ENCODE measurements around the gene KPTN. TPM values are rescaled to one million over a fixed set of nuclear protein-coding genes. Genes with fewer than 3 reads are reported as not detected.

KPTN gene
- total RNA-seq, 1 experiment from 2014 or later, result 20.8 TPM

DNA sequence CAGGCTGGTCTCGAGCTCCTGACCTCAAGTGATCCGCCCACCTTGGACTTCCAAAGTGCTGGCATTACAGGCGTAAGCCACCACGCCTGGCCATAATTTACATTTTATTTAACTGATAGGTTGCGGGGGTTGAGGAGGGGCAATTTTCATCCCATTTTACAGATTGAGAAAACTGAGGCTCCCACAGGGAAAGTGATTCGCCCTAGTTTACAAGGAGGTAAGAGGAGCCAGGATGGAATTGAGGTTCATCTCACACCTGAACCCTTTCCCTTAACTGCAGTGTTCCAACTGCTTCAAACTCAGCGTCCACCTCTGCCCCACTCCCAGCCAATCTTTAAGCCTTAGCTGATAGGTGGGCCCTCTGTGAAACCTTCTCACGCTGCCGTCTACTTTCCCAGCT lies 34.8 kb upstream of the KPTN start:
- intact Hi-C loops (cut with micrococcal nuclease; ENCODE audit: unreplicated experiment), result loop anchor here (10.0 kb wide), 1 partner anchor 364 kb away; no protein-coding TSS in a partner anchor

DNA sequence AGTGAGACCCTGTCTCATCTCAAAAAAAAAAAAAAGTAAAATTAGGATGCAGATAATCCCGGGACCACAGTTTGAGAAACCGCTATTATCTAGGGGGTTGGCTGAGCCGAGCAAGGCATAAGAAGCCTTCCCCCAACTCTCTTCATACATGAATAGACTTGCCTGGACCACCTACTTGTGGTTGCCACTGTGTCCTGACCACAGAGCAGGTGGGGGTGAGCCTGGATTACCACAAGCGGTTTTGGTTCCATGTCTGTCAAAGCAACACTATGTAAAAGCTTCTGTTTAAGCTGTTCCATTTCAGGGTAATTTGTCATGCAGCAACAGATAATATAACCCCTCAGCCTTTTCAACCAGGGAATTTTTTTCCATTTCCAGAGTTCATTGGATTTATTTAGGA lies 34.1 kb upstream of the KPTN start:
- POLR2A ChIA-PET (ENCODE audit: unreplicated experiment), result no interaction called here

More for the DNA sequence above, 34.8 kb upstream of the KPTN start:
- Histone ChIP-seq H2AFZ (no peak overlapping the region), H3F3A (ENCODE audit: insufficient read depth, low read depth) (no peaks in the 10 kb centered on the region), H3K4me1 (replicated peaks; ENCODE audit: insufficient read depth) (0 out of 2 replicates have a peak, but pooled peaks cover 4% of the 10 kb centered on the region), H3K9me3 (ENCODE audit: insufficient read depth, low read depth) (no peaks in the 10 kb centered on the region), H3K36me3 (ENCODE audit: low read depth) (no peaks in the 10 kb centered on the region), H3K27ac (no peak overlapping the region), H3K4me3 (no peak overlapping the region), H4K20me1 (ENCODE audit: insufficient read depth) (no peaks in the 10 kb centered on the region), H3K4me2 (no peak overlapping the region), H3K27me3 (ENCODE audit: insufficient read depth, low read depth) (no peaks in the 10 kb centered on the region), H3K9me2 (ENCODE audit: insufficient read depth) (no peaks in the 10 kb centered on the region), H3K79me2 (ENCODE audit: low read depth) (peaks cover 9% of the 10 kb centered on the region)
- no peak for TF ChIP-seq EZH2 (IDR thresholded peaks at IDR 0.05; ENCODE audit: low read depth)
- TF ChIP-seq, protein P1, sequence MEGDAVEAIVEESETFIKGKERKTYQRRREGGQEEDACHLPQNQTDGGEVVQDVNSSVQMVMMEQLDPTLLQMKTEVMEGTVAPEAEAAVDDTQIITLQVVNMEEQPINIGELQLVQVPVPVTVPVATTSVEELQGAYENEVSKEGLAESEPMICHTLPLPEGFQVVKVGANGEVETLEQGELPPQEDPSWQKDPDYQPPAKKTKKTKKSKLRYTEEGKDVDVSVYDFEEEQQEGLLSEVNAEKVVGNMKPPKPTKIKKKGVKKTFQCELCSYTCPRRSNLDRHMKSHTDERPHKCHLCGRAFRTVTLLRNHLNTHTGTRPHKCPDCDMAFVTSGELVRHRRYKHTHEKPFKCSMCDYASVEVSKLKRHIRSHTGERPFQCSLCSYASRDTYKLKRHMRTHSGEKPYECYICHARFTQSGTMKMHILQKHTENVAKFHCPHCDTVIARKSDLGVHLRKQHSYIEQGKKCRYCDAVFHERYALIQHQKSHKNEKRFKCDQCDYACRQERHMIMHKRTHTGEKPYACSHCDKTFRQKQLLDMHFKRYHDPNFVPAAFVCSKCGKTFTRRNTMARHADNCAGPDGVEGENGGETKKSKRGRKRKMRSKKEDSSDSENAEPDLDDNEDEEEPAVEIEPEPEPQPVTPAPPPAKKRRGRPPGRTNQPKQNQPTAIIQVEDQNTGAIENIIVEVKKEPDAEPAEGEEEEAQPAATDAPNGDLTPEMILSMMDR (conservative IDR thresholded peaks at IDR 0.05), result no peak
- POLR2A ChIA-PET (ENCODE audit: unreplicated experiment), result no interaction called here
- no TSS peak for BruUV-seq (replicated peaks)
- CTCF ChIA-PET, result interaction anchor here (0.6 kb wide), 1 partner anchor 193 kb away, joined by 12 read pairs; no protein-coding TSS in a partner anchor
- no peak for DNase-seq

DNA sequence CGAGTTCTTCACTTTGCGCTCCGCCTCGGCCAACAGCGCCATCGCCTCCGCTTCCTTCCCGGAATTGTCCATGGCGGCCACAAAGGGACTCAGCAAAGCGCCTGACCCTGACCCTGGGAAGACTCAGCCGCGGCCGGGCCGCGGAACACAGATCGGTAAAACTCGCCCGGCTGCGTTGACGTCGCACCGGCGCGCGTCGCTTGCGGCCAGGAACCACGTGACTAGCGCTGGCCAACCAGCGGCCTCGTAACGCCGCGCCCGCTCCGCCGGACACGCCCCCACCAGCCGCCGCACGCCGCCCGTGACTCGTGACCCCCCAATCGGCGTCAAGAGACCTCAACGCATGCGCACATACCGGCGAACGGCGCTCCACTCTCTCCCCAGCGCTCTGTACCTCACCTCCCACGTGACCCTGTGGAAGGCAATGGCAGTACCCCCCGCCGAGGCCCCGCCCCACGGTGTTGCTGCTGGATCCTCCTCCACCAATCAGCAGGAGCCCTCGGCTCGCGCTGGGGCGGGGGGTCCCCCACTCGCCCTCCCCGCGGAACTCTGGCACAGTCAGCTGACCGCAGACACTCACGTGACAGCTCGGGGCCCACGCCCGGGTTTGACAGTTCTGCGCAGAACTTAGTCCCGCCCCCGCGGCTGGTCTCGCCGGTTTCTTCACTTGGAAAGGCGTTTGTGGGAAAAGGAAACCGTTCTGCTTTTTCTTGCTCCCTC lies 31.0 kb upstream of the KPTN start, which contains the start of gene NAPA:
NAPA (minus strand) TSS at position 195 of the 720 bp plus-strand sequence; CDS start at position 72, 123 bp downstream.
- intact Hi-C loops (cut with micrococcal nuclease; ENCODE audit: unreplicated experiment), result loop anchor here (1.0 to 10.0 kb wide), 7 partner anchors 31 to 360 kb away; partner anchors contain the start of gene KPTN
- peak within 1 kb of the TSS; percentile 94 for H2AFZ ChIP-seq
- POLR2A ChIA-PET (ENCODE audit: unreplicated experiment), result interaction anchor here (0.6 to 1.6 kb wide), 2 partner anchors 85 to 93 kb away, joined by 3 to 4 read pairs; no protein-coding TSS in a partner anchor
- no peaks in the 10 kb centered on the region for H3K27me3 ChIP-seq (ENCODE audit: insufficient read depth, low read depth)
- H3K9me2 ChIP-seq (ENCODE audit: insufficient read depth), result no peaks in the 10 kb centered on the region
- no peaks in the 10 kb centered on the region for H3K9me3 ChIP-seq (ENCODE audit: insufficient read depth, low read depth)
- CTCF ChIA-PET, result interaction anchor here (0.5 to 1.5 kb wide), 6 partner anchors 8 to 1169 kb away, joined by 3 to 11 read pairs (median 5); no protein-coding TSS in a partner anchor
- TF ChIP-seq EZH2 (IDR thresholded peaks at IDR 0.05; ENCODE audit: low read depth), result no peak
- TF ChIP-seq, protein P1 (conservative IDR thresholded peaks at IDR 0.05), result no peak
- no peaks in the 10 kb centered on the region for H3F3A ChIP-seq (ENCODE audit: insufficient read depth, low read depth)
- peak; percentile 99 to 100 for DNase-seq
- peaks cover 14% of the 10 kb centered on the region for H3K4me1 ChIP-seq (replicated peaks; ENCODE audit: insufficient read depth)
- no TSS peak for BruUV-seq (replicated peaks)
- peak within 1 kb of the TSS; percentile 55 for H3K27ac ChIP-seq
- no peaks in the 10 kb centered on the region for H3K36me3 ChIP-seq (ENCODE audit: low read depth)
- peak within 1 kb of the TSS; percentile 94 for H3K4me3 ChIP-seq
- peak within 1 kb of the TSS; percentile 99 for H3K4me2 ChIP-seq
- H3K79me2 ChIP-seq (ENCODE audit: low read depth), result peaks cover 47% of the 10 kb centered on the region
- H4K20me1 ChIP-seq (ENCODE audit: insufficient read depth), result no peaks in the 10 kb centered on the region; the same call in 1 of the 2 replicates

More for the DNA sequence above, 34.1 kb upstream of the KPTN start:
- Histone ChIP-seq H3K79me2 (ENCODE audit: low read depth) (peaks cover 16% of the 10 kb centered on the region), H3K4me2 (no peak overlapping the region), H2AFZ (no peak overlapping the region), H3K27ac (no peak overlapping the region), H4K20me1 (ENCODE audit: insufficient read depth) (no peaks in the 10 kb centered on the region), H3K9me3 (ENCODE audit: insufficient read depth, low read depth) (no peaks in the 10 kb centered on the region), H3K4me3 (no peak overlapping the region), H3K4me1 (replicated peaks; ENCODE audit: insufficient read depth) (peaks cover 6% of the 10 kb centered on the region), H3K36me3 (ENCODE audit: low read depth) (no peaks in the 10 kb centered on the region), H3K9me2 (ENCODE audit: insufficient read depth) (no peaks in the 10 kb centered on the region), H3K27me3 (ENCODE audit: insufficient read depth, low read depth) (no peaks in the 10 kb centered on the region), H3F3A (ENCODE audit: insufficient read depth, low read depth) (no peaks in the 10 kb centered on the region)
- intact Hi-C loops (cut with micrococcal nuclease; ENCODE audit: unreplicated experiment), result loop anchor here (10.0 kb wide), 1 partner anchor 363 kb away; no protein-coding TSS in a partner anchor
- CTCF ChIA-PET, result no interaction called here
- DNase-seq, result no peak
- no peak for TF ChIP-seq EZH2 (IDR thresholded peaks at IDR 0.05; ENCODE audit: low read depth)
- TF ChIP-seq, protein P1 (conservative IDR thresholded peaks at IDR 0.05), result no peak
- no TSS peak for BruUV-seq (replicated peaks)

Data from PC-9 (cell line).